Measurements from ENCODE around the gene MSMO1. TPM values are rescaled to one million over a fixed set of nuclear protein-coding genes. Genes with fewer than 3 reads are reported as not detected.

The MSMO1 gene
- total RNA-seq, 1 donor from 2014 or later: 82.3 TPM

GRCh38 chr4:165355900-165356300 lies 28.4 kb downstream of the MSMO1 start:
- no peaks in the 10 kb centered on the region for H3K4me1 Mint-ChIP-seq
- no peaks in the 10 kb centered on the region for H3K9me3 Mint-ChIP-seq
- DNase-seq: no peak
- intact Hi-C loops (cut with micrococcal nuclease): loop anchor here (2.0 kb wide), 1 partner anchor 109 kb away; no protein-coding TSS in a partner anchor
- peaks cover 40% of the 10 kb centered on the region for H3K27me3 Mint-ChIP-seq
- H3K4me3 Mint-ChIP-seq: no peak overlapping the region
- no peaks in the 10 kb centered on the region for H3K36me3 Mint-ChIP-seq (ENCODE audit: low read depth)
- no peak overlapping the region for H3K27ac Mint-ChIP-seq

- H3K4me1 Mint-ChIP-seq: peaks cover 2% of the 10 kb centered on the region
- H3K27me3 Mint-ChIP-seq: peaks cover 50% of the 10 kb centered on the region
- H3K27ac Mint-ChIP-seq: no peak overlapping the region
- DNase-seq: no peak
- intact Hi-C loops (cut with micrococcal nuclease): no loop called here
- no peaks in the 10 kb centered on the region for H3K9me3 Mint-ChIP-seq
- no peak overlapping the region for H3K4me3 Mint-ChIP-seq
- no peaks in the 10 kb centered on the region for H3K36me3 Mint-ChIP-seq (ENCODE audit: low read depth)
These were observed 32.0 kb downstream of the MSMO1 start for GRCh38 chr4:165359506-165359905.

DNA sequence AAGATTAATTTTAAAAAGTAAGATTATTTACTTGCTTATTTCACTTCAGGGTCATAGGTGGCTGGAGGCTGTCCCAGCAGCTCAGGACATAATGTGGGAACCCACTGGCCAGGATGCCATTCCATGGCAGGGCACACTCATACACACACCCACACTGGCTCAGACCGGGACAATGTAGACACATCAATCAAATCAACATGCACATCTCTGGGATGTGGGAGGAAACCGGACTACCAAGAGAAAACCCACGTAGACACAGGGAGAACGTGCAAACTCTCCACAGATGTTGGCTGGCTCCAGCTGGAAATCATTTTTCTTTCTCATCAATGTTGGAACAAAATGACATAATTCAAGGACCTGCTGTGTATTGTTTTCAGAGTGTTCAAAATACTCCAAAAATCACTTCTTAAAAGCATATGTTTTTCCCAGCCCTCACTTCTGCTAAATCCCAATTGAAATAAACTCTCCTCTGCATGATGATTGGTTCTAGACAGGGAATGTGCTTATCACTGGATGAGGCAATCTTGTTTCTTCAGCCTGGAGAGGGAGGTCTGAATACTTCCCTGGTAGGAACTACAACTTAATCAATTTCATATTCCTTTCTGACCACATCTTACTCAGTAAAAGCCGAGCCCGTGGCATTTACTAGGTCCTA lies 32.7 kb downstream of the MSMO1 start:
- Mint-ChIP-seq H3K4me3 (no peak overlapping the region), H3K36me3 (ENCODE audit: low read depth) (no peaks in the 10 kb centered on the region), H3K9me3 (no peaks in the 10 kb centered on the region), H3K4me1 (peaks cover 2% of the 10 kb centered on the region), H3K27me3 (peaks cover 50% of the 10 kb centered on the region), H3K27ac (no peak overlapping the region)
- intact Hi-C loops (cut with micrococcal nuclease): no loop called here
- DNase-seq: no peak

DNA sequence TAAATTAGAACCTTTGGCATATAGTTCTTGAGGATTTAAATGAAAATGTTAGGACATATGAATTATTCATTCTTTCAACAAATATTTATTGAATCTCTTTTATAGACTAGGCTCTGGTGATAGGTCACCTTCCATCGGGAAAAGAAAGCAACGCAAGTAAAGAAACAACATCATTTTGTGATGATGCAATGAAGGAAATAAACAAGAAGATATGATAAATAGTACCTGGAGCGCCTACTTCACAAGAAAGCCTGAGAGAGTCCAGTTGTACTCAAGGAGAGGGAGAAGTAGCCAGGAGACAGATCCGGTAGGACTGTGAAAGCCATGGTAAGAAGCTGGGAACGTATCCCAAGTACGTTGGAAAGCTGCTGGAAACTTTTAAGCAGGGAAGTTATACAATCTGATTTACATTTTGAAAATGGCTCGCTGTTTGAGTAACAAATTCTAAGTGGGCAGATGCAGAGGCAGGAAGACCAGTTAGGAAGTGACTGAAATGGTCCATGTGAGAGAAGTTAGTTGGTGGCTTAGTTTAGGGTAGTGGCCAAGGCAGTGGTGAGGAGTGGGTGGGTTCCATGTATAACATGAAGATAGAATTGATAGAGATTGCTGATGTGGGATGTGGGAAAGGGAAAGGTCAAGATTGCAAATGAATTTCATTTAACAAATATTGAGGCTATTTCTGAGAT lies 33.7 kb downstream of the MSMO1 start:
- peaks cover 2% of the 10 kb centered on the region for H3K4me1 Mint-ChIP-seq
- no peak for DNase-seq
- H3K36me3 Mint-ChIP-seq (ENCODE audit: low read depth): no peaks in the 10 kb centered on the region
- no peaks in the 10 kb centered on the region for H3K9me3 Mint-ChIP-seq
- no peak overlapping the region for H3K4me3 Mint-ChIP-seq
- intact Hi-C loops (cut with micrococcal nuclease): no loop called here
- peaks cover 40% of the 10 kb centered on the region for H3K27me3 Mint-ChIP-seq
- no peak overlapping the region for H3K27ac Mint-ChIP-seq

GRCh38 chr4:165361810-165362209 lies 34.3 kb downstream of the MSMO1 start:
- no peak overlapping the region for H3K27ac Mint-ChIP-seq
- no peak for DNase-seq
- H3K9me3 Mint-ChIP-seq: no peaks in the 10 kb centered on the region
- intact Hi-C loops (cut with micrococcal nuclease): no loop called here
- peaks cover 2% of the 10 kb centered on the region for H3K4me1 Mint-ChIP-seq
- H3K36me3 Mint-ChIP-seq (ENCODE audit: low read depth): no peaks in the 10 kb centered on the region
- H3K27me3 Mint-ChIP-seq: peaks cover 39% of the 10 kb centered on the region
- H3K4me3 Mint-ChIP-seq: no peak overlapping the region

DNA sequence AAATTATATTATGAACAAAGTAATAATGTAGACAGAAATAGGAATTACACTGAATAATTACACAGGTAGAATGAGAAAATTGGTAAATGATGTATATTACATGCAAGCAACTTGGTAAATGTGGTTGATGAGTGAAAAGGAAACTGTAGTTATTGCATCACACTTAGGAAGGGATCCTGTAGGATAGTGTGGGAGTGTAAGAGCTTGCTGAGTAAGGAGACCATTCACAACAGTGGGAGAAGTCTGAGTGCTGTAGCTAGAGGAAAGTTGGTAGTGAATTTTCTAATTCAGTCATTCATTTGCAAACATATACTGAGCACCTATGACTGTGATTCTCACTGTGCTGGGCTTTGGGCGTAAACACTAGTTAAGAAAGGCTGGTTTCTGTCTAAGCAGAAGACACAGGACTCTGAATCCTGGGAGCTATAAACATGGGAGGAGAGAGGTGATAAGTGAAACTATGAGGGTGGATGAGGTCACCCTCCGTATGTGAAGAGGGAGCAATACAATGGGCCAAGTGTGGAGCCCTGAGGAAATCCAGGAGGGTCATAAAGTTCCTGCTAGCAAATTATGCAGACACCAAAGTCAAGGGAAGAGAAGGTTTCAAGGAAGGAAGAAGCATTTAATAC lies 37.1 kb downstream of the MSMO1 start:
- Mint-ChIP-seq H3K4me1 (peaks cover 2% of the 10 kb centered on the region), H3K27me3 (peaks cover 24% of the 10 kb centered on the region), H3K36me3 (ENCODE audit: low read depth) (no peaks in the 10 kb centered on the region), H3K4me3 (no peak overlapping the region), H3K27ac (no peak overlapping the region), H3K9me3 (no peaks in the 10 kb centered on the region)
- no peak for DNase-seq
- intact Hi-C loops (cut with micrococcal nuclease): no loop called here

DNA sequence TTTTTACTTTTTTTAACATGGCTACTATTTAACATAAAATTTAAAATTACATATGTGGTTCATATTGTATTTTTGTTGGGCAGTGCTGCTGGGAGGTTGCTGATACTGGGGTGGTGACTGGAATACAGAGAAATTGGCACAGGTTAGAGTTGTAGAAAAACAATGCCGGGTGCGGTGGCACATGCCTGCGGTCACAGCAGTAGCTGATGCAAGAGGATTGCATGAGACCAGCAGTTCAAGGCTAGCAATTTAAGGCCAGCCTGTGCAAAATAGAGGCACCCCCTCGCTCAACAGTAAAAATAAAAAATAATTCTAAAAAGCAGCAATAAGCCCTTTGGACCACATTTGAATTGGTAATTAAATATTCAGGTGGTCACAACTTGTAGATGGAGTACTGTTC lies 39.6 kb downstream of the MSMO1 start:
- H3K27me3 Mint-ChIP-seq: peaks cover 16% of the 10 kb centered on the region

DNA sequence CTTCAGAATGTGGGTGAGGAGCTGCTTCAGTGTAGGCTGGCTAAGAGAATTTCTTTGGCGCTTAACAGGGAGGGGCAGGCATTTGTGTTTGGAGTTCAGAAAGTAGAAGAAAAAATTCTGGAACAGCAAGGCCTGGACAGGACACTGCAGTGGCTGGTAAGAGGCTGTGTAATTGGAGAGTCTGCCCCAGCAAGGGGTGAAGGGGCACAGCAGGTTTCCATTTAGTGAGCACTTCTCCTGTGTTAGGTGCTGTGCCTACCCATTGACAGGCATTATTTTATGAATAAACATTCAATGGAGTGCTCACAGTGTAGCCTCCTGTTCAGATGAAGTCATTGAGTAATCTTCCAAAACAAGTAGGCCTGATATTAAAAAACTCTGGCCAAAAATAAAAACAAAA lies 40.6 kb downstream of the MSMO1 start:
- no peak for DNase-seq

More for the DNA sequence above, 39.6 kb downstream of the MSMO1 start:
- Mint-ChIP-seq H3K27ac (no peak overlapping the region), H3K9me3 (no peaks in the 10 kb centered on the region), H3K4me3 (no peak overlapping the region), H3K36me3 (ENCODE audit: low read depth) (no peaks in the 10 kb centered on the region), H3K4me1 (no peaks in the 10 kb centered on the region)
- intact Hi-C loops (cut with micrococcal nuclease): no loop called here
- DNase-seq: no peak

GRCh38 chr4:165368567-165368966 lies 41.1 kb downstream of the MSMO1 start:
- intact Hi-C loops (cut with micrococcal nuclease): no loop called here
- Mint-ChIP-seq H3K9me3 (no peaks in the 10 kb centered on the region), H3K4me1 (no peaks in the 10 kb centered on the region), H3K27ac (no peak overlapping the region), H3K27me3 (peaks cover 22% of the 10 kb centered on the region), H3K36me3 (ENCODE audit: low read depth) (no peaks in the 10 kb centered on the region), H3K4me3 (no peak overlapping the region)
- no peak for DNase-seq

More for the DNA sequence above, 40.6 kb downstream of the MSMO1 start:
- peaks cover 20% of the 10 kb centered on the region for H3K27me3 Mint-ChIP-seq
- no peak overlapping the region for H3K4me3 Mint-ChIP-seq
- no peaks in the 10 kb centered on the region for H3K36me3 Mint-ChIP-seq (ENCODE audit: low read depth)
- no peaks in the 10 kb centered on the region for H3K9me3 Mint-ChIP-seq
- no peaks in the 10 kb centered on the region for H3K4me1 Mint-ChIP-seq
- H3K27ac Mint-ChIP-seq: no peak overlapping the region
- intact Hi-C loops (cut with micrococcal nuclease): no loop called here

GRCh38 chr4:165369522-165369921 lies 42.1 kb downstream of the MSMO1 start:
- Mint-ChIP-seq H3K27me3 (peaks cover 30% of the 10 kb centered on the region), H3K9me3 (no peaks in the 10 kb centered on the region), H3K36me3 (ENCODE audit: low read depth) (no peaks in the 10 kb centered on the region), H3K4me1 (no peaks in the 10 kb centered on the region), H3K27ac (no peak overlapping the region), H3K4me3 (no peak overlapping the region)
- no peak for DNase-seq
- intact Hi-C loops (cut with micrococcal nuclease): no loop called here

DNA sequence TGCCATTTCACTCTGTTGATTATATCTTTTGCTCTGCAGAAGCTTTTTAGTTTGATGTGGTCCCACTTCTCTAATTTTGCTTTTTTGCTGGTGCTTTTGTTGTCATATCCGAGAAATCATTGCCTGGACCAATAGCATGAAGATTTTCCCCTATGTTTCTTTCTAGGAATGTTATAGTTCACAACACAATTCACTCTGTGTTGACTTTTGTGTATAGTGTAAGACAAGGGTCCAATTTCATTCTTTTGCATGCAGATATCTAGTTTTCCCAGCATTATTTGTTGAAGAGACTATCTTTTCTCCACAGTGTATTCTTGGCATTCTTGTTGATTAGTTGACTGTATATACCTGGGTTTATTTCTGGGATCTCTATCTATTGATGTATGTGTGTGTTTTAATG lies 43.1 kb downstream of the MSMO1 start:
- Mint-ChIP-seq H3K27ac (no peak overlapping the region), H3K9me3 (no peaks in the 10 kb centered on the region), H3K36me3 (ENCODE audit: low read depth) (no peaks in the 10 kb centered on the region), H3K27me3 (peaks cover 39% of the 10 kb centered on the region), H3K4me1 (peaks cover 3% of the 10 kb centered on the region), H3K4me3 (no peak overlapping the region)
- intact Hi-C loops (cut with micrococcal nuclease): no loop called here
- no peak for DNase-seq

DNA sequence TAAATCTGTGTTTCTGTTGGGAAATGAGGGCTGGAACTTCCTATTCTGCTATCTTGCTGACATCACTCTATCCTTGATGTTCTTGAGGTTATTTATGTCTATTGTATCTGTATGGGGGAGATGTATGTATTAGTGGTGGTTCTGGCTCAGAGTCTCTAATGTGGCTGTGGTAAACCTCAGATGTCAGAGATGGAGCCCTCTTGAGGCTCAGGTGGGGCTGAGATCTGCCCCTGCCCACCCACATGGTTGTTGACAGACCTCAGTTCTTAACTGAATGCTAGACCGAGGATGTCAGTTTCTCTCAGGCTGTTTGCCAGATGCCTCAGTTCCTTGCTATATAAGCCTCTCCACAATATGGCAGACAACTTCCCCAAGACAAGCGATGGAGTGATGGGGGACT lies 48.0 kb downstream of the MSMO1 start:
- intact Hi-C loops (cut with micrococcal nuclease): no loop called here
- Mint-ChIP-seq H3K27ac (no peak overlapping the region), H3K27me3 (peaks cover 80% of the 10 kb centered on the region), H3K4me3 (no peak overlapping the region), H3K36me3 (ENCODE audit: low read depth) (no peaks in the 10 kb centered on the region), H3K9me3 (no peaks in the 10 kb centered on the region), H3K4me1 (peaks cover 8% of the 10 kb centered on the region)
- DNase-seq: no peak

GRCh38 chr4:165378398-165378744 lies 50.9 kb downstream of the MSMO1 start:
- Mint-ChIP-seq H3K27me3 (peaks cover 83% of the 10 kb centered on the region), H3K27ac (no peak overlapping the region), H3K9me3 (peaks cover 4% of the 10 kb centered on the region), H3K36me3 (ENCODE audit: low read depth) (no peaks in the 10 kb centered on the region), H3K4me1 (peaks cover 8% of the 10 kb centered on the region), H3K4me3 (peak overlapping the region; percentile 77)
- intact Hi-C loops (cut with micrococcal nuclease): no loop called here
- DNase-seq: no peak
